OCI-LY7 (cell line): Measurements from ENCODE around the gene SART1. TPM values are rescaled to one million over a fixed set of nuclear protein-coding genes. Genes with fewer than 3 reads are reported as not detected.

Source experiments
- BruUV-seq: library from RNA; stranded (reverse); fragments of 400-500 nt; replicated peaks from 2 replicates; lab custom pipeline; 2021; lab: Mats Ljungman, UMichigan
- CTCF ChIA-PET: fragments of 300-600 bp; sonication (Branson Sonifier 250); formaldehyde crosslinking; loops from one replicate; lab custom pipeline; 2022; ENCODE audit warnings: antibody characterized with exemption; ENCODE audit not compliant: unreplicated experiment; lab: Charles Lee
- POLR2A ChIA-PET: fragments of 300-600 bp; sonication (Branson Sonifier 250); formaldehyde crosslinking; loops from one replicate; lab custom pipeline; 2022; ENCODE audit warnings: antibody characterized with exemption; lab: Charles Lee
- DNase-seq: peaks from one replicate; pipeline ENCODE4 v3.0.0-alpha.2; 2015; ENCODE audit warnings: low spot score
- H2AFZ ChIP-seq: fragments of 200-600 bp; sonication (generic), shearing (Covaris generic); 2 replicates; pipeline ENCODE4 v1.6.1; 2014; ENCODE audit warnings: mild to moderate bottlenecking, antibody characterized with exemption, low read length, moderate library complexity
- H3K27ac ChIP-seq: fragments of 200-600 bp; sonication (generic); 2 replicates; pipeline ENCODE4 v1.5.1; 2014; ENCODE audit warnings: mixed run types, low read depth, mild to moderate bottlenecking, moderate library complexity, low read length, inconsistent platforms; ENCODE audit not compliant: poor library complexity, severe bottlenecking
- H3K36me3 ChIP-seq: fragments of 200-600 bp; sonication (generic); 2 replicates; pipeline ENCODE4 v1.6.1; 2014; ENCODE audit warnings: mild to moderate bottlenecking, antibody characterized with exemption, low read length, moderate library complexity, mixed read lengths; ENCODE audit not compliant: insufficient read depth
- H3K4me1 ChIP-seq: fragments of 200-600 bp; sonication (generic); 2 replicates; pipeline ENCODE4 v1.5.1; 2014; ENCODE audit warnings: mild to moderate bottlenecking, low read length; ENCODE audit not compliant: insufficient read depth, poor library complexity, severe bottlenecking
- H3K4me2 ChIP-seq: fragments of 200-600 bp; sonication (generic); 2 replicates; pipeline ENCODE4 v1.6.1; 2014; ENCODE audit warnings: mild to moderate bottlenecking, low read length
- H3K4me3 ChIP-seq: fragments of 200-600 bp; sonication (generic); 2 replicates; pipeline ENCODE4 v1.5.1; 2014; ENCODE audit warnings: mild to moderate bottlenecking, low read depth, low read length; ENCODE audit not compliant: poor library complexity, severe bottlenecking
- H3K79me2 ChIP-seq: fragments of 200-600 bp; sonication (generic); 2 replicates; pipeline ENCODE4 v1.6.1; 2016; ENCODE audit warnings: low read depth, mild to moderate bottlenecking, low read length, moderate library complexity, mixed read lengths; ENCODE audit not compliant: insufficient read depth
- H3K9me2 ChIP-seq: fragments of 200-600 bp; sonication (generic); 2 replicates; pipeline ENCODE4 v1.6.1; 2016; ENCODE audit warnings: mild to moderate bottlenecking, low read length, mixed read lengths; ENCODE audit not compliant: insufficient read depth
- H3K9me3 ChIP-seq: fragments of 200-600 bp; sonication (generic); 2 replicates; pipeline ENCODE4 v1.6.1; 2014; ENCODE audit warnings: mild to moderate bottlenecking, mixed run types, low read length, mixed read lengths
- H4K20me1 ChIP-seq: fragments of 200-600 bp; sonication (generic); 2 replicates; pipeline ENCODE4 v1.6.1; 2014; ENCODE audit warnings: mild to moderate bottlenecking, antibody characterized with exemption, low read length, moderate library complexity, mixed read lengths; ENCODE audit not compliant: insufficient read depth
- CTCF ChIP-seq: fragments of 200-600 bp; sonication (generic); conservative IDR thresholded peaks from 2 replicates; pipeline ENCODE4 v1.5.1; 2014; ENCODE audit warnings: mild to moderate bottlenecking, antibody characterized with exemption, low read length, moderate library complexity, mixed read lengths
- EZH2phosphoT487 ChIP-seq: fragments of 200-600 bp; sonication (generic); IDR thresholded peaks from 2 replicates; pipeline ENCODE4 v1.6.1; 2018; ENCODE audit warnings: low read depth, borderline replicate concordance, mild to moderate bottlenecking, mixed run types, antibody characterized with exemption, low read length, moderate library complexity, mixed read lengths
- intact Hi-C: fragments of 100-400 bp; cut with micrococcal nuclease; formaldehyde crosslinking; loops from one replicate; pipeline ENCODE4 v1.10.0; 2022; ENCODE audit not compliant: unreplicated experiment
- total RNA-seq, 2 experiments: library from RNA; depleted of rRNA in 1 of 2; stranded (reverse); fragments of >200 nt in 1 of 2; shearing (Covaris generic) in 1 of 2; gene quantifications; 2 replicates each; pipeline ENCODE4 v1.2.3, GENCODE V29; 2014 to 2022

Gene SART1
- total RNA-seq, 2 experiments from 2014 or later = 50.4 to 55.5 TPM

GRCh38 chr11:65932558-65932919 lies 29.0 kb upstream of the SART1 start:
- Histone ChIP-seq H3K27ac (no peak overlapping the region), H3K9me3 (no peaks in the 10 kb centered on the region), H3K36me3 (no peaks in the 10 kb centered on the region), H3K4me3 (no peak overlapping the region), H4K20me1 (no peaks in the 10 kb centered on the region), H3K79me2 (no peaks in the 10 kb centered on the region), H3K4me1 (peaks cover 21% of the 10 kb centered on the region), H3K4me2 (no peak overlapping the region), H3K9me2 (no peaks in the 10 kb centered on the region), H2AFZ (no peak overlapping the region)
- intact Hi-C loops = no loop called here
- DNase-seq = peak; percentile 22
- CTCF ChIA-PET = no interaction called here
- BruUV-seq = no TSS peak
- POLR2A ChIA-PET = no interaction called here
- TF ChIP-seq CTCF (peak; percentile 56; the same call in 1 of the 2 replicates), EZH2phosphoT487 (no peak)

- no peaks in the 10 kb centered on the region for H4K20me1 ChIP-seq
- intact Hi-C loops = no loop called here
- no peaks in the 10 kb centered on the region for H3K9me3 ChIP-seq
- no peaks in the 10 kb centered on the region for H3K9me2 ChIP-seq
- ChIA-PET CTCF (no interaction called here), POLR2A (no interaction called here)
- no peak for DNase-seq
- no peak for TF ChIP-seq CTCF
- H3K27ac ChIP-seq = no peak overlapping the region
- BruUV-seq = no TSS peak
- no peak overlapping the region for H3K4me3 ChIP-seq
- H2AFZ ChIP-seq = no peak overlapping the region
- H3K4me2 ChIP-seq = no peak overlapping the region
- H3K4me1 ChIP-seq = peaks cover 7% of the 10 kb centered on the region
- H3K79me2 ChIP-seq = no peaks in the 10 kb centered on the region
- H3K36me3 ChIP-seq = no peaks in the 10 kb centered on the region
These were observed 27.5 kb upstream of the SART1 start for GRCh38 chr11:65934014-65934413.

GRCh38 chr11:65937766-65938165 lies 23.8 kb upstream of the SART1 start:
- Histone ChIP-seq H2AFZ (no peak overlapping the region), H3K27ac (no peak overlapping the region), H3K36me3 (no peaks in the 10 kb centered on the region), H3K4me3 (no peak overlapping the region), H3K79me2 (no peaks in the 10 kb centered on the region), H3K4me1 (peaks cover 7% of the 10 kb centered on the region), H4K20me1 (no peaks in the 10 kb centered on the region), H3K9me2 (no peaks in the 10 kb centered on the region), H3K9me3 (no peaks in the 10 kb centered on the region), H3K4me2 (no peak overlapping the region)
- no peak for TF ChIP-seq EZH2phosphoT487
- TF ChIP-seq CTCF = no peak
- BruUV-seq = no TSS peak
- ChIA-PET POLR2A (no interaction called here), CTCF (interaction anchor here (0.9 kb wide), 1 partner anchor 53 kb away, joined by 3 read pairs; no protein-coding TSS in a partner anchor)
- intact Hi-C loops = no loop called here
- no peak for DNase-seq
